ENCODE measurements around the gene ZNRF4.

ZNRF4 gene

GRCh38 chr19:5423567-5424125 lies 31.6 kb upstream of the ZNRF4 start:
- TF ChIP-seq SUZ12 (IDR thresholded peaks at IDR 0.05; ENCODE audit: extremely low read depth, insufficient read depth, insufficient read length) (no peak), YY1 (IDR thresholded peaks at IDR 0.05; ENCODE audit: insufficient read depth, insufficient read length) (no peak), ZNF274 (IDR thresholded peaks at IDR 0.05; ENCODE audit: low read depth, low read length) (no peak)

GRCh38 chr19:5424192-5424973 lies 30.8 kb upstream of the ZNRF4 start:
- H3K9ac ChIP-seq (ENCODE audit: insufficient read length, low read depth) = no peak overlapping the region
- TF ChIP-seq YY1 (IDR thresholded peaks at IDR 0.05; ENCODE audit: insufficient read depth, insufficient read length) = no peak
- no peak for TF ChIP-seq ZNF274 (IDR thresholded peaks at IDR 0.05; ENCODE audit: low read depth, low read length)
- no peak for TF ChIP-seq SUZ12 (IDR thresholded peaks at IDR 0.05; ENCODE audit: extremely low read depth, insufficient read depth, insufficient read length)
- H3K9me3 ChIP-seq (ENCODE audit: insufficient read depth, low read length) = no peaks in the 10 kb centered on the region
- DNase-seq (ENCODE audit: low read depth, low spot score) = no peak
- H3K36me3 ChIP-seq (ENCODE audit: insufficient read depth, insufficient read length, low read length) = no peaks in the 10 kb centered on the region
- H3K4me1 ChIP-seq (ENCODE audit: insufficient read depth, insufficient read length) = peaks cover 2% of the 10 kb centered on the region
- H3K27me3 ChIP-seq (ENCODE audit: insufficient read depth, insufficient read length) = peaks cover 14% of the 10 kb centered on the region
- no peak overlapping the region for H3K4me3 ChIP-seq (ENCODE audit: insufficient read length, low read depth)

More at GRCh38 chr19:5423567-5424125, 31.6 kb upstream of the ZNRF4 start:
- no peak for DNase-seq (ENCODE audit: low read depth, low spot score)
- peaks cover 14% of the 10 kb centered on the region for H3K27me3 ChIP-seq (ENCODE audit: insufficient read depth, insufficient read length)
- no peak overlapping the region for H3K9ac ChIP-seq (ENCODE audit: insufficient read length, low read depth)
- H3K4me3 ChIP-seq (ENCODE audit: insufficient read length, low read depth) = no peak overlapping the region
- H3K4me1 ChIP-seq (ENCODE audit: insufficient read depth, insufficient read length) = peaks cover 2% of the 10 kb centered on the region
- H3K36me3 ChIP-seq (ENCODE audit: insufficient read depth, insufficient read length, low read length) = no peaks in the 10 kb centered on the region
- H3K9me3 ChIP-seq (ENCODE audit: insufficient read depth, low read length) = no peaks in the 10 kb centered on the region

- no peak for DNase-seq (ENCODE audit: low read depth, low spot score)
- peaks cover 14% of the 10 kb centered on the region for H3K27me3 ChIP-seq (ENCODE audit: insufficient read depth, insufficient read length)
- H3K9ac ChIP-seq (ENCODE audit: insufficient read length, low read depth) = no peak overlapping the region
- H3K4me1 ChIP-seq (ENCODE audit: insufficient read depth, insufficient read length) = peaks cover 2% of the 10 kb centered on the region
- H3K36me3 ChIP-seq (ENCODE audit: insufficient read depth, insufficient read length, low read length) = no peaks in the 10 kb centered on the region
- no peak overlapping the region for H3K4me3 ChIP-seq (ENCODE audit: insufficient read length, low read depth)
- no peaks in the 10 kb centered on the region for H3K9me3 ChIP-seq (ENCODE audit: insufficient read depth, low read length)
- TF ChIP-seq SUZ12 (IDR thresholded peaks at IDR 0.05; ENCODE audit: extremely low read depth, insufficient read depth, insufficient read length) = no peak
- TF ChIP-seq ZNF274 (IDR thresholded peaks at IDR 0.05; ENCODE audit: low read depth, low read length) = no peak
- TF ChIP-seq YY1 (IDR thresholded peaks at IDR 0.05; ENCODE audit: insufficient read depth, insufficient read length) = no peak
Observed at GRCh38 chr19:5425260-5425659, 30.0 kb upstream of the ZNRF4 start.

GRCh38 chr19:5430237-5430636 lies 25.0 kb upstream of the ZNRF4 start:
- Histone ChIP-seq H3K36me3 (ENCODE audit: insufficient read depth, insufficient read length, low read length) (no peaks in the 10 kb centered on the region), H3K9me3 (ENCODE audit: insufficient read depth, low read length) (no peaks in the 10 kb centered on the region), H3K27me3 (ENCODE audit: insufficient read depth, insufficient read length) (peaks cover 11% of the 10 kb centered on the region), H3K4me1 (ENCODE audit: insufficient read depth, insufficient read length) (peaks cover 15% of the 10 kb centered on the region), H3K4me3 (ENCODE audit: insufficient read length, low read depth) (no peak overlapping the region), H3K9ac (ENCODE audit: insufficient read length, low read depth) (no peak overlapping the region)
- TF ChIP-seq ZNF274 (IDR thresholded peaks at IDR 0.05; ENCODE audit: low read depth, low read length) (no peak), YY1 (IDR thresholded peaks at IDR 0.05; ENCODE audit: insufficient read depth, insufficient read length) (no peak), SUZ12 (IDR thresholded peaks at IDR 0.05; ENCODE audit: extremely low read depth, insufficient read depth, insufficient read length) (no peak)
- DNase-seq (ENCODE audit: low read depth, low spot score) = no peak

- no peak for DNase-seq (ENCODE audit: low read depth, low spot score)
- H3K36me3 ChIP-seq (ENCODE audit: insufficient read depth, insufficient read length, low read length) = no peaks in the 10 kb centered on the region
- H3K4me3 ChIP-seq (ENCODE audit: insufficient read length, low read depth) = no peak overlapping the region
- no peak overlapping the region for H3K9ac ChIP-seq (ENCODE audit: insufficient read length, low read depth)
- H3K4me1 ChIP-seq (ENCODE audit: insufficient read depth, insufficient read length) = peaks cover 17% of the 10 kb centered on the region
- TF ChIP-seq SUZ12 (IDR thresholded peaks at IDR 0.05; ENCODE audit: extremely low read depth, insufficient read depth, insufficient read length) = no peak
- TF ChIP-seq ZNF274 (IDR thresholded peaks at IDR 0.05; ENCODE audit: low read depth, low read length) = no peak
- TF ChIP-seq YY1 (IDR thresholded peaks at IDR 0.05; ENCODE audit: insufficient read depth, insufficient read length) = no peak
- no peaks in the 10 kb centered on the region for H3K27me3 ChIP-seq (ENCODE audit: insufficient read depth, insufficient read length)
- H3K9me3 ChIP-seq (ENCODE audit: insufficient read depth, low read length) = no peaks in the 10 kb centered on the region
Observed at GRCh38 chr19:5432687-5433086, 22.5 kb upstream of the ZNRF4 start.

- Histone ChIP-seq H3K9me3 (ENCODE audit: insufficient read depth, low read length) (no peaks in the 10 kb centered on the region), H3K36me3 (ENCODE audit: insufficient read depth, insufficient read length, low read length) (no peaks in the 10 kb centered on the region), H3K4me3 (ENCODE audit: insufficient read length, low read depth) (no peak overlapping the region), H3K9ac (ENCODE audit: insufficient read length, low read depth) (no peak overlapping the region), H3K4me1 (ENCODE audit: insufficient read depth, insufficient read length) (peaks cover 17% of the 10 kb centered on the region), H3K27me3 (ENCODE audit: insufficient read depth, insufficient read length) (no peaks in the 10 kb centered on the region)
- no peak for DNase-seq (ENCODE audit: low read depth, low spot score)
- no peak for TF ChIP-seq ZNF274 (IDR thresholded peaks at IDR 0.05; ENCODE audit: low read depth, low read length)
- TF ChIP-seq YY1 (IDR thresholded peaks at IDR 0.05; ENCODE audit: insufficient read depth, insufficient read length) = no peak
- no peak for TF ChIP-seq SUZ12 (IDR thresholded peaks at IDR 0.05; ENCODE audit: extremely low read depth, insufficient read depth, insufficient read length)
Observed at GRCh38 chr19:5434351-5434917, 20.8 kb upstream of the ZNRF4 start.

GRCh38 chr19:5434970-5435641 lies 20.1 kb upstream of the ZNRF4 start:
- no peak for TF ChIP-seq SUZ12 (IDR thresholded peaks at IDR 0.05; ENCODE audit: extremely low read depth, insufficient read depth, insufficient read length)
- no peak for TF ChIP-seq ZNF274 (IDR thresholded peaks at IDR 0.05; ENCODE audit: low read depth, low read length)
- Histone ChIP-seq H3K9ac (ENCODE audit: insufficient read length, low read depth) (no peak overlapping the region), H3K4me1 (ENCODE audit: insufficient read depth, insufficient read length) (peaks cover 17% of the 10 kb centered on the region), H3K36me3 (ENCODE audit: insufficient read depth, insufficient read length, low read length) (no peaks in the 10 kb centered on the region), H3K27me3 (ENCODE audit: insufficient read depth, insufficient read length) (no peaks in the 10 kb centered on the region), H3K4me3 (ENCODE audit: insufficient read length, low read depth) (no peak overlapping the region), H3K9me3 (ENCODE audit: insufficient read depth, low read length) (no peaks in the 10 kb centered on the region)
- no peak for DNase-seq (ENCODE audit: low read depth, low spot score)

All from NT2/D1 (cell line).